DND-41 (cell line): ENCODE data around the gene PSAP.

Experiments used
- CTCF ChIP-seq: IDR thresholded peaks from 2 replicates; pipeline ENCODE4 v1.5.1; 2012; ENCODE audit warnings: borderline replicate concordance, low read length, moderate library complexity, mild to moderate bottlenecking; ENCODE audit not compliant: poor library complexity, severe bottlenecking; ENCODE audit errors: extremely low read depth
- EZH2 ChIP-seq: IDR thresholded peaks from 3 replicates; pipeline ENCODE4 v1.6.1; 2012; ENCODE audit warnings: borderline replicate concordance, low read depth, mild to moderate bottlenecking, moderate library complexity, low read length, inconsistent platforms; ENCODE audit not compliant: severe bottlenecking

GRCh38 chr10:71829896-71830295, 21.2 kb downstream of the PSAP start:
- TF ChIP-seq CTCF = no peak
- TF ChIP-seq EZH2 = no peak
